D721Med (cell line): ENCODE measurements around the gene OTUD5.

Source experiments
- DNase-seq: peaks from one replicate; pipeline ENCODE4 v3.0.0; 2011; ENCODE audit warnings: low spot score; ENCODE audit not compliant: insufficient read length
- FAIRE-seq: peaks from 2 replicates; lab custom pipeline; 2011; peaks lifted over from hg19 to GRCh38; lab: Jason Lieb, UNC
- CTCF ChIP-seq: IDR thresholded peaks from 2 replicates; pipeline ENCODE4 v1.5.1; 2012; ENCODE audit warnings: mild to moderate bottlenecking, control low read depth; ENCODE audit not compliant: insufficient read depth; ENCODE audit errors: missing control alignments

Gene OTUD5

GRCh38 chrX:48974033-48974432 lies 16.6 kb upstream of the OTUD5 start:
- no peak for TF ChIP-seq CTCF
- no peak for FAIRE-seq

GRCh38 chrX:48972220-48973164 lies 15.1 kb upstream of the OTUD5 start:
- FAIRE-seq (no peak), DNase-seq (peak; percentile 24)
- peak; percentile 47 for TF ChIP-seq CTCF

More at GRCh38 chrX:48974033-48974432, 16.6 kb upstream of the OTUD5 start:
- no peak for DNase-seq

- FAIRE-seq (no peak), DNase-seq (no peak)
- TF ChIP-seq CTCF = no peak
These were observed 14.1 kb upstream of the OTUD5 start, which contains the start of gene KCND1 for GRCh38 chrX:48971249-48972219. Gene KCND1 (minus strand): TSS chrX:48971844. CDS start chrX:48970271, 1,573 bp downstream.

GRCh38 chrX:48969471-48969870 lies 12.1 kb upstream of the OTUD5 start:
- FAIRE-seq = no peak
- TF ChIP-seq CTCF = no peak
- no peak for DNase-seq

GRCh38 chrX:48968377-48968776 lies 11.0 kb upstream of the OTUD5 start:
- FAIRE-seq (no peak), DNase-seq (no peak)
- TF ChIP-seq CTCF = no peak

- DNase-seq (no peak), FAIRE-seq (no peak)
- no peak for TF ChIP-seq CTCF
These were observed 9.6 kb upstream of the OTUD5 start for GRCh38 chrX:48966796-48967579.
